GM12878 (cell line): ENCODE measurements around the gene ZNF785. TPM values are rescaled to one million over a fixed set of nuclear protein-coding genes. Genes with fewer than 3 reads are reported as not detected.

Source experiments
- BACH1 ChIP-seq: fragments of 450-650 bp; IDR thresholded peaks from 2 replicates; pipeline ENCODE4 v1.6.1; 2017; ENCODE audit warnings: mild to moderate bottlenecking, borderline replicate concordance
- BRCA1 ChIP-seq: IDR thresholded peaks from 2 replicates; pipeline ENCODE4 v1.6.1; 2011; ENCODE audit warnings: low read depth, low read length, improper control_type of control experiment
- CHD2 ChIP-seq: IDR thresholded peaks from 2 replicates; pipeline ENCODE4 v1.6.1; 2011; ENCODE audit warnings: low read depth, low read length, improper control_type of control experiment, borderline replicate concordance
- ETV6 ChIP-seq, 2 experiments: fragments of 450-650 bp in 1 of 2; IDR thresholded peaks in 1 of 2; conservative IDR thresholded peaks in 1 of 2; 2 replicates each; pipeline ENCODE4 v1.6.1; 2014; ENCODE audit warnings: antibody characterized with exemption in 1 of 2, borderline replicate concordance in 1 of 2, low read depth in 1 of 2, mild to moderate bottlenecking in 1 of 2, moderate library complexity in 1 of 2
- FOS ChIP-seq: IDR thresholded peaks from 3 replicates; pipeline ENCODE4 v1.6.1; 2011; ENCODE audit warnings: borderline replicate concordance; ENCODE audit not compliant: insufficient read length; ENCODE audit errors: extremely low read depth
- GABPA ChIP-seq: IDR thresholded peaks from 2 replicates; pipeline ENCODE4 v1.6.1; 2014; ENCODE audit warnings: antibody characterized with exemption, low read depth, mild to moderate bottlenecking, inconsistent platforms
- HDAC2 ChIP-seq: fragments of 200-600 bp; sonication (generic); IDR thresholded peaks from 2 replicates; pipeline ENCODE4 v1.6.1; 2017
- HDGF ChIP-seq: fragments of 450-650 bp; IDR thresholded peaks from 2 replicates; pipeline ENCODE4 v1.6.1; 2016; ENCODE audit warnings: antibody characterized with exemption
- MXI1 ChIP-seq: fragments of 150-350 bp; IDR thresholded peaks from 2 replicates; pipeline ENCODE4 v1.6.1; 2011; ENCODE audit warnings: low read depth, mild to moderate bottlenecking, inconsistent platforms, low read length, improper control_type of control experiment
- NR2C1 ChIP-seq: fragments of 450-650 bp; IDR thresholded peaks from 2 replicates; pipeline ENCODE4 v1.6.1; 2017; ENCODE audit warnings: antibody characterized with exemption, mild to moderate bottlenecking, moderate library complexity
- PML ChIP-seq: IDR thresholded peaks from 2 replicates; pipeline ENCODE4 v1.6.1; 2012; ENCODE audit warnings: low read length, inconsistent platforms
- POLR2AphosphoS5 ChIP-seq: IDR thresholded peaks from 2 replicates; pipeline ENCODE4 v1.6.1; 2011; ENCODE audit warnings: mild to moderate bottlenecking, low read length, inconsistent platforms
- RELA ChIP-seq: fragments of 450-650 bp; IDR thresholded peaks from 2 replicates; pipeline ENCODE4 v1.8.0; 2014; ENCODE audit warnings: borderline replicate concordance; ENCODE audit not compliant: partially characterized antibody
- TAF1 ChIP-seq: IDR thresholded peaks from 2 replicates; pipeline ENCODE4 v1.6.1; 2011; ENCODE audit warnings: mild to moderate bottlenecking, low read depth, low read length, borderline replicate concordance
- ZNF217 ChIP-seq: fragments of 450-650 bp; IDR thresholded peaks from 2 replicates; pipeline ENCODE4 v1.6.1; 2017; ENCODE audit warnings: antibody characterized with exemption, mild to moderate bottlenecking
- polyA plus RNA-seq, 11 experiments: library from polyadenylated mRNA; depleted of rRNA in 4 of 11; unstranded in 6 of 11; stranded (reverse) in 5 of 11; fragments of >200 nt; fragmentation: Nextera tagmentation in 4 of 11; fragmentation: Illumina TruSeq in 1 of 11; extraction: Ambion mirVana in 4 of 11; extraction: Trizol in 1 of 11; gene quantifications; 1 replicate in 1 of 11; 2 replicates in 10 of 11; pipeline versions ENCODE4 v1.2.1 to v1.2.3, GENCODE V29; 2011 to 2016; ENCODE audit warnings: inconsistent platforms in 2 of 11, missing spikeins in 2 of 11, low read depth in 1 of 11
- total RNA-seq, 4 experiments: library from RNA; depleted of rRNA in 3 of 4; stranded (reverse); fragments of >200 nt in 3 of 4; fragmentation: Illumina TruSeq in 1 of 4; extraction: Trizol in 1 of 4; gene quantifications; 2 replicates each; pipeline versions ENCODE4 v1.2.1 to v1.2.3, GENCODE V29; 2013 to 2021
- TF ChIP-seq, protein P1 (sequence below): fragments of 450-650 bp; IDR thresholded peaks from 2 replicates; pipeline ENCODE4 v1.6.1; 2016; ENCODE audit warnings: mild to moderate bottlenecking, moderate library complexity, borderline replicate concordance
- TF ChIP-seq, protein P2 (sequence below): fragments of 450-650 bp; formaldehyde crosslinking; IDR thresholded peaks from 2 replicates; pipeline ENCODE4 v1.4.0; 2020; ENCODE audit warnings: mild to moderate bottlenecking, moderate library complexity

ZNF785 gene
- total and polyA plus RNA-seq, 10 of the 15 experiments (the other 5 are each of a cell fraction or from before 2014, with no cell fraction given): 0.87 to 11.5 (median 7.5) TPM

DNA sequence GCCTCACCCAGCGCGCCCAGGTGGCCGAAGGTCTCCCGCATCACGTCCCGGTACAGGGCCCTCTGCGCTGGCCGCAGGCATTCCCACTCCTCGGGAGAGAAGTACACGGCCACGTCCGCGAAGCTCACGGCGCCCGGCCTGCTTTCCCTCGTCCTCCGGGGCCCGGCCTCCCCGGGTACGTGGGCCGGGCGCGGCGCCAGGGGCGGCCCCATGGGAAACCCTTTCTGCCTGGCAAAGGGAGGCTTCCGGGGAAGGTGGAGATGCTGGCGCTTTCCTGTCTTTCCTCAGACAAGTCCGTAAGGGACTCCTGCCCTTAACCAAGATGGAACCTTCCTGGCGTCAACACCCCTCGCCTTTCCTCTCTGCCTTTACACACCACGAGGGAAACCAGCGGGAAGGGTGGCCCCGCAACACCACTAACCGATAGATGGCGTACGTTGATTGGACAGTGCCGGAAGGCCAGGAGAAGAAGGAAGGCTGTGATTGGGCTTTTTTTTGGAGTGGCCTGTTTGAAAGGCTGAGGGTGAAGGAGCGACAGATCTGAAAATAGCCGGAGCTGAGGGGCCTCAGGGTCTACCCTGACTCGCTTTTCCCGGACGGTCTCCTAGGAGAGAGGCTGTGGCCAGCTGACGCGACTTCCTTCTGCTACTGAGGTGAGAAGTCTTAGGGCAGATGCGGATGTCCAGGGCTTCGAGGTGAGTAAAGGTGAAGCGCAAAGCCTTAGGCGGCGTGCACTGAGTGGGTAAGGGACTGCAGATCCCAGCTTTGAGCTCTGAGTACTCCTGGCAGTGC is at the start of gene ZNF785 (continued):
- TF ChIP-seq, protein P1, sequence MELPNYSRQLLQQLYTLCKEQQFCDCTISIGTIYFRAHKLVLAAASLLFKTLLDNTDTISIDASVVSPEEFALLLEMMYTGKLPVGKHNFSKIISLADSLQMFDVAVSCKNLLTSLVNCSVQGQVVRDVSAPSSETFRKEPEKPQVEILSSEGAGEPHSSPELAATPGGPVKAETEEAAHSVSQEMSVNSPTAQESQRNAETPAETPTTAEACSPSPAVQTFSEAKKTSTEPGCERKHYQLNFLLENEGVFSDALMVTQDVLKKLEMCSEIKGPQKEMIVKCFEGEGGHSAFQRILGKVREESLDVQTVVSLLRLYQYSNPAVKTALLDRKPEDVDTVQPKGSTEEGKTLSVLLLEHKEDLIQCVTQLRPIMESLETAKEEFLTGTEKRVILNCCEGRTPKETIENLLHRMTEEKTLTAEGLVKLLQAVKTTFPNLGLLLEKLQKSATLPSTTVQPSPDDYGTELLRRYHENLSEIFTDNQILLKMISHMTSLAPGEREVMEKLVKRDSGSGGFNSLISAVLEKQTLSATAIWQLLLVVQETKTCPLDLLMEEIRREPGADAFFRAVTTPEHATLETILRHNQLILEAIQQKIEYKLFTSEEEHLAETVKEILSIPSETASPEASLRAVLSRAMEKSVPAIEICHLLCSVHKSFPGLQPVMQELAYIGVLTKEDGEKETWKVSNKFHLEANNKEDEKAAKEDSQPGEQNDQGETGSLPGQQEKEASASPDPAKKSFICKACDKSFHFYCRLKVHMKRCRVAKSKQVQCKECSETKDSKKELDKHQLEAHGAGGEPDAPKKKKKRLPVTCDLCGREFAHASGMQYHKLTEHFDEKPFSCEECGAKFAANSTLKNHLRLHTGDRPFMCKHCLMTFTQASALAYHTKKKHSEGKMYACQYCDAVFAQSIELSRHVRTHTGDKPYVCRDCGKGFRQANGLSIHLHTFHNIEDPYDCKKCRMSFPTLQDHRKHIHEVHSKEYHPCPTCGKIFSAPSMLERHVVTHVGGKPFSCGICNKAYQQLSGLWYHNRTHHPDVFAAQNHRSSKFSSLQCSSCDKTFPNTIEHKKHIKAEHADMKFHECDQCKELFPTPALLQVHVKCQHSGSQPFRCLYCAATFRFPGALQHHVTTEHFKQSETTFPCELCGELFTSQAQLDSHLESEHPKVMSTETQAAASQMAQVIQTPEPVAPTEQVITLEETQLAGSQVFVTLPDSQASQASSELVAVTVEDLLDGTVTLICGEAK: peak; percentile 85
- TF ChIP-seq MXI1: peak; percentile 99
- no peak; the same call in 1 of the 2 replicates for TF ChIP-seq POLR2AphosphoS5
- TF ChIP-seq RELA: peak; percentile 47
- TF ChIP-seq, protein P2, sequence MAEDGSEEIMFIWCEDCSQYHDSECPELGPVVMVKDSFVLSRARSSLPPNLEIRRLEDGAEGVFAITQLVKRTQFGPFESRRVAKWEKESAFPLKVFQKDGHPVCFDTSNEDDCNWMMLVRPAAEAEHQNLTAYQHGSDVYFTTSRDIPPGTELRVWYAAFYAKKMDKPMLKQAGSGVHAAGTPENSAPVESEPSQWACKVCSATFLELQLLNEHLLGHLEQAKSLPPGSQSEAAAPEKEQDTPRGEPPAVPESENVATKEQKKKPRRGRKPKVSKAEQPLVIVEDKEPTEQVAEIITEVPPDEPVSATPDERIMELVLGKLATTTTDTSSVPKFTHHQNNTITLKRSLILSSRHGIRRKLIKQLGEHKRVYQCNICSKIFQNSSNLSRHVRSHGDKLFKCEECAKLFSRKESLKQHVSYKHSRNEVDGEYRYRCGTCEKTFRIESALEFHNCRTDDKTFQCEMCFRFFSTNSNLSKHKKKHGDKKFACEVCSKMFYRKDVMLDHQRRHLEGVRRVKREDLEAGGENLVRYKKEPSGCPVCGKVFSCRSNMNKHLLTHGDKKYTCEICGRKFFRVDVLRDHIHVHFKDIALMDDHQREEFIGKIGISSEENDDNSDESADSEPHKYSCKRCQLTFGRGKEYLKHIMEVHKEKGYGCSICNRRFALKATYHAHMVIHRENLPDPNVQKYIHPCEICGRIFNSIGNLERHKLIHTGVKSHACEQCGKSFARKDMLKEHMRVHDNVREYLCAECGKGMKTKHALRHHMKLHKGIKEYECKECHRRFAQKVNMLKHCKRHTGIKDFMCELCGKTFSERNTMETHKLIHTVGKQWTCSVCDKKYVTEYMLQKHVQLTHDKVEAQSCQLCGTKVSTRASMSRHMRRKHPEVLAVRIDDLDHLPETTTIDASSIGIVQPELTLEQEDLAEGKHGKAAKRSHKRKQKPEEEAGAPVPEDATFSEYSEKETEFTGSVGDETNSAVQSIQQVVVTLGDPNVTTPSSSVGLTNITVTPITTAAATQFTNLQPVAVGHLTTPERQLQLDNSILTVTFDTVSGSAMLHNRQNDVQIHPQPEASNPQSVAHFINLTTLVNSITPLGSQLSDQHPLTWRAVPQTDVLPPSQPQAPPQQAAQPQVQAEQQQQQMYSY: no peak
- TF ChIP-seq ETV6 (conservative IDR thresholded peaks at IDR 0.05 in 1 of 2, IDR thresholded peaks at IDR 0.05 in 1 of 2; ENCODE audit: borderline replicate concordance in 1 of 2, low read depth in 1 of 2): no peak
- TF ChIP-seq ZNF217: no peak
- TF ChIP-seq NR2C1: peak; percentile 93
- peak; percentile 94 for TF ChIP-seq CHD2
- TF ChIP-seq TAF1: peak; percentile 42; the same call in 1 of the 2 replicates
- peak; percentile 58; the same call in 1 of the 2 replicates for TF ChIP-seq BACH1
- TF ChIP-seq GABPA: peak; percentile 74
- no peak for TF ChIP-seq HDGF
- peak; percentile 66 for TF ChIP-seq FOS
- no peak for TF ChIP-seq HDAC2
- no peak for TF ChIP-seq BRCA1
- peak; percentile 63; the same call in 1 of the 2 replicates for TF ChIP-seq PML
